Endothelial cell of umbilical vein (primary cell): ENCODE measurements around the gene PLK5.

Source experiments
- CTCF ChIP-seq, 2 donors: IDR thresholded peaks; 1 replicate in 1 of 2; 2 replicates in 1 of 2; pipeline ENCODE4 v1.5.1; 2011; ENCODE audit warnings: low read length in 2 of 2, mild to moderate bottlenecking in 2 of 2, moderate library complexity in 2 of 2, control low read depth in 1 of 2, inconsistent platforms in 1 of 2, low read depth in 1 of 2; ENCODE audit not compliant: insufficient read depth in 1 of 2; ENCODE audit errors: extremely low read depth in 1 of 2
- POLR2A ChIP-seq: IDR thresholded peaks from 2 replicates; pipeline ENCODE4 v1.6.1; 2012; ENCODE audit warnings: low read depth, mild to moderate bottlenecking, control low read depth, low read length

DNA sequence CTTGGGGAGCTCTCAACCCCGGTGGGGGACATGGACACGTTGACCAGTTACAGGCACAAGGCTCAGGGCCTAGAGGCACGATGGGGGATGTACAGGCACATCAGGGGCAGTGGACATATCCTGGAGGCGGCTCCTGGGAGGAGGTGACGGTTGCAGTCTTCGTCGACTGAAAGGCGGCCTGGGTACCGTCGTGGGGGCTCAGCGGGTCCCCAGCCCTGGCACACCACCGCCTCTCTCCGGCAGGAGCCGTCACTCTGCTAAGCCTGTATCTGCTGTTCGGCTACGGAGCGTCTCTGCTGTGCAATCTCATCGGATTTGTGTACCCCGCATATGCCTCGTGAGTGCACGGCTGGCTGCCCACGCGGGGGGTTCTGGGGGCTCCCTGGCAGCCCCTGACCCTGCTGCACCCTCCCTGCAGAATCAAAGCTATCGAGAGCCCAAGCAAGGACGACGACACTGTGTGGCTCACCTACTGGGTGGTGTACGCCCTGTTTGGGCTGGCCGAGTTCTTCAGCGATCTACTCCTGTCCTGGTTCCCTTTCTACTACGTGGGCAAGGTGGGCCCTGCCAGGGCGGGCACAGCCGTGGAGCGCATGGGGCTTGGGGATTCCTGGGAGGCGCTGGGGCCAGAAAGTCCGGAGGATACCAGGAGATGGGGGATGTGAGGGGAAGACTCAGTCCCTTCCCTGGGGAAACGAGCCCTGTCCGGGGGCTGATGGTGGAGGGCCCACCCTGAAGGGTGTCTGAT, 28.7 kb upstream of the PLK5 start:
- TF ChIP-seq CTCF (IDR thresholded peaks at IDR 0.05; ENCODE audit: extremely low read depth in 1 of 2, insufficient read depth in 1 of 2, low read depth in 1 of 2, low read length in 2 of 2), result no peak
- no peak for TF ChIP-seq POLR2A
